BE2C (cell line): ENCODE measurements around the gene DICER1.
"Not testable (repeated sequence)": the region's sequence is repeated elsewhere in the genome, so short reads cannot be mapped to it uniquely, and the experiment has no call there.

Experiments
- DNase-seq: peaks from one replicate; pipeline ENCODE4 v3.0.0-alpha.2; 2020
- H3K27me3 ChIP-seq: fragments of 250-450 bp; sonication (Bioruptor Pico); 2 replicates; pipeline ENCODE4 v1.5.1; 2020; ENCODE audit warnings: mild to moderate bottlenecking
- H3K36me3 ChIP-seq: fragments of 250-450 bp; sonication (Bioruptor Pico); 2 replicates; pipeline ENCODE4 v1.5.1; 2020; ENCODE audit warnings: mild to moderate bottlenecking
- H3K4me1 ChIP-seq: fragments of 250-450 bp; sonication (Bioruptor Pico); 2 replicates; pipeline ENCODE4 v1.5.1; 2020
- H3K4me3 ChIP-seq: 2 replicates; pipeline ENCODE4 v1.5.1; 2011; ENCODE audit warnings: low read depth, low read length
- H3K9me3 ChIP-seq: fragments of 250-450 bp; sonication (Bioruptor Pico); 2 replicates; pipeline ENCODE4 v1.5.1; 2020
- TF ChIP-seq, protein P1 (sequence below): IDR thresholded peaks from 2 replicates; pipeline ENCODE4 v1.5.1; 2012; ENCODE audit warnings: mild to moderate bottlenecking, low read depth, low read length

DICER1 gene

DNA sequence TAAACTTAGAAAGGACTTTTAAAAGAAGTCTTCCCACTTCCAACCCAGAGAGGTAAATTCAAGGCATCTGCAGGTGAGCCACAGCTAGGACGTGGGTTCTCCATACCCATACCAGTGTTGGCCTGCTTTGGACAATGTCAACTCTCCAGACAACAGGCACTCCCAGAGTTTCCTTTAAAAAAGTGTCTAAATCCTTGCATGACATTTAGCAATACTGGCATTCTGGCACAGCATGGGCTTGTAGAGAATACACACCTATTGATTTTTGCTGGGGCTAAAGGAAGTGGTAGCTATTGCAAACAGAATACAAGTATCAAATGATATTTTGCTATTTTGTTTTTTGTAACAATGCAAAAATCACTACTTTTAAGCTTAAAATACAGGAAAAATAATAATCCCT lies 25.8 kb upstream of the DICER1 start:
- no peaks in the 10 kb centered on the region for H3K36me3 ChIP-seq
- no peaks in the 10 kb centered on the region for H3K4me1 ChIP-seq
- H3K4me3 ChIP-seq = no peak overlapping the region
- TF ChIP-seq, protein P1, sequence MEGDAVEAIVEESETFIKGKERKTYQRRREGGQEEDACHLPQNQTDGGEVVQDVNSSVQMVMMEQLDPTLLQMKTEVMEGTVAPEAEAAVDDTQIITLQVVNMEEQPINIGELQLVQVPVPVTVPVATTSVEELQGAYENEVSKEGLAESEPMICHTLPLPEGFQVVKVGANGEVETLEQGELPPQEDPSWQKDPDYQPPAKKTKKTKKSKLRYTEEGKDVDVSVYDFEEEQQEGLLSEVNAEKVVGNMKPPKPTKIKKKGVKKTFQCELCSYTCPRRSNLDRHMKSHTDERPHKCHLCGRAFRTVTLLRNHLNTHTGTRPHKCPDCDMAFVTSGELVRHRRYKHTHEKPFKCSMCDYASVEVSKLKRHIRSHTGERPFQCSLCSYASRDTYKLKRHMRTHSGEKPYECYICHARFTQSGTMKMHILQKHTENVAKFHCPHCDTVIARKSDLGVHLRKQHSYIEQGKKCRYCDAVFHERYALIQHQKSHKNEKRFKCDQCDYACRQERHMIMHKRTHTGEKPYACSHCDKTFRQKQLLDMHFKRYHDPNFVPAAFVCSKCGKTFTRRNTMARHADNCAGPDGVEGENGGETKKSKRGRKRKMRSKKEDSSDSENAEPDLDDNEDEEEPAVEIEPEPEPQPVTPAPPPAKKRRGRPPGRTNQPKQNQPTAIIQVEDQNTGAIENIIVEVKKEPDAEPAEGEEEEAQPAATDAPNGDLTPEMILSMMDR = no peak
- DNase-seq = no peak
- 0 out of 2 replicates have a peak, but pooled peaks cover 4% of the 10 kb centered on the region for H3K27me3 ChIP-seq
- no peaks in the 10 kb centered on the region for H3K9me3 ChIP-seq

DNA sequence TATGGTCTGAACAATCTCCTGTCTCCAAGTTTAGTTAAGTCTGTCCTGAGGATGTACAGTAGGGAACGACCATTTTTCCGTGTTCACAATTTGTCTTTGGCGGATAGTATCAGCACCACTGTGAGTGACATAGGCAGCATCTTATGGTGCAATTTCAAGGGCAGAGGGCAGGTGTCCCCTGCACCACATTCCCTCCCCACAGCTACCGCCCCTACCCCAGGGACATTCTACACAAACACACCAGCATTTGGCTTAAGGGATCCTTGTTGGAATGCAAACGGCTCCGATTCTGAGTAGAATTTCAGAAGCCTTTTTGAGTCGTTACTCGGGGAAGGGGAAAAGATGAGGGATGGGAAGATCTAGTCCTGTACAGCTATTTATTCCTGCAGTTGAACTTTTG lies 25.1 kb upstream of the DICER1 start:
- no peaks in the 10 kb centered on the region for H3K36me3 ChIP-seq
- no peaks in the 10 kb centered on the region for H3K4me1 ChIP-seq
- no peak overlapping the region for H3K4me3 ChIP-seq
- no peaks in the 10 kb centered on the region for H3K9me3 ChIP-seq
- DNase-seq = no peak
- H3K27me3 ChIP-seq = 0 out of 2 replicates have a peak, but pooled peaks cover 4% of the 10 kb centered on the region
- TF ChIP-seq, protein P1 = no peak

DNA sequence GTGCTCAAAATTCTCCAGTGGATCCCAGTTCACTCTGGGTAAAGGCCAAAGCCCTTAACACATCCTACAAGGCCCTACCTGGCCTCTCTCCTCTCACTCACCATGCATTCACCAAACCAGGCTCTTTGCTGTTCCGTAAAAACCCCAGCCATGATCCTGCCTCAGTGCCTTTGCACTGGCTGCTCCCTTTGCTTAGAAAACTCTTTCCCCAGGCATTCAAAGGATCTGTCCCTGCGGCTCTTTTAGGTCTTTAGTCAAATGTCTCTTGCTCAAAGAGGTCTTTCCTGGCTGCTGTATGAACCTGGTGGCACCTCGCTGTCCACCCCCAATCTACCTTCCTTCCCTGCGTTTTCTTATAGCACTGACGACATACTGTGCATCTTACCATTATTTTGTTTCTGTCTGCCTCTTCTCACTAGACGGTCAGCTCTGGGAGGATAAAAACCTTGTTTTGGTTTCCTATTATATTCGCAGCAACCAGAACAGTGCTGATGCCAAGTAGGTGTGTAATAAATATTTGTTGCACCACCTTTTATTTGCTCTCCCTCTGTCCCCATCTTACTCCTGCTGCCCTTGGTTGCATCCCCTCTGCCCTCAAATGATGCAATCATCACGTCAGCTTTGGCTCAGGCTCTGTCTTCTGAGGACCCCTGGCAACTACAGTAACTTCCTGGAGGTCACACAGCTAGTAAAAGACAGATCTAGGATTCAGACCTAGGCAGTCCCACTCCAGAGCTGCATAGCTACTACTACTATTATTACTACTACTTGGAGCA lies 23.8 kb upstream of the DICER1 start:
- no peak for DNase-seq
- TF ChIP-seq, protein P1 = no peak
- H3K36me3 ChIP-seq = no peaks in the 10 kb centered on the region
- H3K27me3 ChIP-seq = 0 out of 2 replicates have a peak, but pooled peaks cover 4% of the 10 kb centered on the region
- no peaks in the 10 kb centered on the region for H3K9me3 ChIP-seq
- no peak overlapping the region for H3K4me3 ChIP-seq
- H3K4me1 ChIP-seq = no peaks in the 10 kb centered on the region

DNA sequence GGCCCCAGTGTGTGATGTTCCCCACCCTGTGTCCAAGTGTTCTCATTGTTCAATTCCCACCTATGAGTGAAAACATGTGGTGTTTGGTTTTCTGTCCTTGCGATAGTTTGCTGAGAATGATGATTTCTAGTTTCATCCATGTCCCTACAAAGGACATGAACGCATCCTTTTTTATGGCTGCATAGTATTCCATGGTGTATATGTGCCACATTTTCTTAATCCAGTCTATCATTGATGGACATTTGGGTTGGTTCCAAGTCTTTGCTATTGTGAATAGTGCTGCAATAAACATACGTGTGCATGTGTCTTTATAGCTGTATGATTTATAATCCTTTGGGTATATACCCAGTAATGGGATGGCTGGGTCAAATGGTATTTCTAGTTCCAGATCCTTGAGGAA lies 18.3 kb upstream of the DICER1 start:
- not testable (repeated sequence) for H3K4me3 ChIP-seq, DNase-seq, H3K36me3 ChIP-seq, H3K27me3 ChIP-seq, H3K4me1 ChIP-seq, H3K9me3 ChIP-seq

DNA sequence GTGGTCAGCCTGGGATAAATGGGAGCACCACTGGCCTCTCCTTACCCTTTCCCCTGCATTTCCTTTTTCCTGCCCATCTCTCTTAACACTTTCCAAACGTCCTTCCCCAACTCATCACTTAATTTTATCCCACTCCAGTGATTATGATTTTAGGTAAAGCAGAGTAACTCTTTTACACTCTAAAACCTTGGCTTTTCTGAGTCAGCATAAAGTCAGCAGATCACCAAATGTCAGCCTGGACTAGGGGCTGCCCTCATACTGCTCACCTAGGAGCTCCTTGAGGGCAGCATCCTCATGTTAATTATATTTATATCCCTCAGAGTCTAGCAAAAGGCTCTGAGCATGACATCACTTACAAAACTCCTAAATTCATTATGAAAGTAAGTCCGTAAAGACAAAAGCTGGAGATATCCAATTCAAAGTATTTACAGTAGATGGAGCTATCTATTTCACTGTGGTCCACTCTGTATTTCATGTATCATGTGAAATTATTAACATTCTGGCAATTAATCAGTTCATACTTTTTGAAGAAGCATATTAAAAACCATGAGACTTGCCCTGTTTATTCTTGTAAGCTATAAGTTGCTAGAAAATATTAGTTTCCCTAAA lies 17.0 kb upstream of the DICER1 start:
- no peaks in the 10 kb centered on the region for H3K36me3 ChIP-seq
- no peaks in the 10 kb centered on the region for H3K9me3 ChIP-seq
- TF ChIP-seq, protein P1 = no peak
- H3K4me1 ChIP-seq = no peaks in the 10 kb centered on the region
- DNase-seq = no peak
- no peaks in the 10 kb centered on the region for H3K27me3 ChIP-seq
- no peak overlapping the region for H3K4me3 ChIP-seq

DNA sequence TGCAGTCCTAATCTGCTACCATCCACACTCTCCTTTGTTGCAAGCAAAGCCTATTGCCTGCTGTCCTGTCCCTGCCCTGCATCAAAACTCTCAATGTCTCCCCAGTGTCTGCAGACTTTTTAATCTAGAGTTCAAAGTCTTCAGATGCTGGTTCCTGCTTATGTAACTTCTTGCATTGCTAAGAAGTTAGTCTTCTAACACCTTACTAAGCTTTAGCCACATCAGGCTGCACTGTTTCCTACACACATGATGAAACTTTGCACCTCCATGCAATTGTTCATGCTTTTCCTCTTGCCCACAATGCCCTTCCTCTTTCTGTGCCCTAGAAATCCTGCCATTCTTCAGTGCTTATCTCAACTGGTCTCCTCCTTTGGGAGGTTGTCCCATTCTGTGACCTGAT lies 16.2 kb upstream of the DICER1 start:
- TF ChIP-seq, protein P1 = no peak
- H3K9me3 ChIP-seq = no peaks in the 10 kb centered on the region
- no peak for DNase-seq
- no peaks in the 10 kb centered on the region for H3K27me3 ChIP-seq
- no peaks in the 10 kb centered on the region for H3K36me3 ChIP-seq
- H3K4me3 ChIP-seq = no peak overlapping the region
- H3K4me1 ChIP-seq = no peaks in the 10 kb centered on the region
